Measurements from ENCODE around the gene DBP.
A peak's percentile ranks its signal among the peaks of the same experiment; 100 is the strongest.

The DBP gene

GRCh38 chr19:48613852-48614435, 23.2 kb downstream of the DBP start:
- Histone ChIP-seq H3K27ac (no peak overlapping the region), H3K4me3 (no peak overlapping the region), H3K4me1 (peaks cover 0 to 47% (median 15%) of the 10 kb centered on the region in 4 donors), H3K9me3 (no peaks in the 10 kb centered on the region), H3K27me3 (no peaks in the 10 kb centered on the region), H3K36me3 (peaks cover 24 to 33% (median 31%) of the 10 kb centered on the region in 3 donors)
- no peak for TF ChIP-seq CTCF (IDR thresholded peaks at IDR 0.05)
- no peak for DNase-seq
- intact Hi-C loops (cut with DNase I; ENCODE audit: low total_unique reads), result no loop called here

GRCh38 chr19:48613024-48613851, 23.9 kb downstream of the DBP start:
- H3K27ac ChIP-seq, result no peak overlapping the region
- H3K9me3 ChIP-seq, result no peaks in the 10 kb centered on the region
- peaks cover 24 to 33% (median 31%) of the 10 kb centered on the region in 3 donors for H3K36me3 ChIP-seq
- no peak for TF ChIP-seq CTCF (IDR thresholded peaks at IDR 0.05)
- H3K4me1 ChIP-seq, result peaks cover 0 to 45% (median 13%) of the 10 kb centered on the region in 4 donors
- no peaks in the 10 kb centered on the region for H3K27me3 ChIP-seq
- no peak for DNase-seq
- H3K4me3 ChIP-seq, result no peak overlapping the region
- intact Hi-C loops (cut with DNase I; ENCODE audit: low total_unique reads), result no loop called here

GRCh38 chr19:48611872-48612271, 25.3 kb downstream of the DBP start:
- no peak for TF ChIP-seq CTCF (IDR thresholded peaks at IDR 0.05)
- no peak for DNase-seq
- Histone ChIP-seq H3K4me1 (peaks cover 0 to 32% (median 2%) of the 10 kb centered on the region in 4 donors), H3K4me3 (no peak overlapping the region), H3K27me3 (no peaks in the 10 kb centered on the region), H3K27ac (no peak overlapping the region), H3K36me3 (peaks cover 19 to 27% (median 24%) of the 10 kb centered on the region in 3 donors), H3K9me3 (no peaks in the 10 kb centered on the region)
- intact Hi-C loops (cut with DNase I; ENCODE audit: low total_unique reads), result no loop called here

GRCh38 chr19:48609571-48610108, 27.5 kb downstream of the DBP start:
- no peaks in the 10 kb centered on the region for H3K27me3 ChIP-seq
- no peak overlapping the region for H3K27ac ChIP-seq
- intact Hi-C loops (cut with DNase I; ENCODE audit: low total_unique reads), result no loop called here
- H3K9me3 ChIP-seq, result no peaks in the 10 kb centered on the region
- no peak overlapping the region for H3K4me3 ChIP-seq
- DNase-seq, result no peak
- TF ChIP-seq CTCF (IDR thresholded peaks at IDR 0.05), result no peak
- peaks cover 0 to 4% (median 2%) of the 10 kb centered on the region in 3 donors for H3K36me3 ChIP-seq
- H3K4me1 ChIP-seq, result peaks cover 0 to 13% (median 0%) of the 10 kb centered on the region in 4 donors

- DNase-seq, result peak in 1 of 2 donors; percentile 64
- H3K27me3 ChIP-seq, result no peaks in the 10 kb centered on the region
- intact Hi-C loops (cut with DNase I; ENCODE audit: low total_unique reads), result no loop called here
- TF ChIP-seq CTCF (IDR thresholded peaks at IDR 0.05), result peak in 1 of 2 experiments; percentile 21
- no peaks in the 10 kb centered on the region for H3K36me3 ChIP-seq
- no peak overlapping the region for H3K27ac ChIP-seq
- H3K4me1 ChIP-seq, result peaks cover 0 to 6% (median 0%) of the 10 kb centered on the region in 4 donors
- H3K4me3 ChIP-seq, result no peak overlapping the region
- H3K9me3 ChIP-seq, result no peaks in the 10 kb centered on the region
Observed at GRCh38 chr19:48608798-48609263, 28.3 kb downstream of the DBP start.

Data from tibial artery (tissue), 4 donors.